Measurements from ENCODE around the gene MYO16. TPM values are rescaled to one million over a fixed set of nuclear protein-coding genes. Genes with fewer than 3 reads are reported as not detected.

The MYO16 gene
- total RNA-seq, 1 donor from 2014 or later = 0.49 TPM

- DNase-seq (ENCODE audit: extremely low spot score in 2 of 2) = no peak
- no peaks in the 10 kb centered on the region for H3K36me3 ChIP-seq
- intact Hi-C loops (cut with DNase I) = no loop called here
Observed at GRCh38 chr13:108963276-108963810, 333.9 kb downstream of the MYO16 start.

DNA sequence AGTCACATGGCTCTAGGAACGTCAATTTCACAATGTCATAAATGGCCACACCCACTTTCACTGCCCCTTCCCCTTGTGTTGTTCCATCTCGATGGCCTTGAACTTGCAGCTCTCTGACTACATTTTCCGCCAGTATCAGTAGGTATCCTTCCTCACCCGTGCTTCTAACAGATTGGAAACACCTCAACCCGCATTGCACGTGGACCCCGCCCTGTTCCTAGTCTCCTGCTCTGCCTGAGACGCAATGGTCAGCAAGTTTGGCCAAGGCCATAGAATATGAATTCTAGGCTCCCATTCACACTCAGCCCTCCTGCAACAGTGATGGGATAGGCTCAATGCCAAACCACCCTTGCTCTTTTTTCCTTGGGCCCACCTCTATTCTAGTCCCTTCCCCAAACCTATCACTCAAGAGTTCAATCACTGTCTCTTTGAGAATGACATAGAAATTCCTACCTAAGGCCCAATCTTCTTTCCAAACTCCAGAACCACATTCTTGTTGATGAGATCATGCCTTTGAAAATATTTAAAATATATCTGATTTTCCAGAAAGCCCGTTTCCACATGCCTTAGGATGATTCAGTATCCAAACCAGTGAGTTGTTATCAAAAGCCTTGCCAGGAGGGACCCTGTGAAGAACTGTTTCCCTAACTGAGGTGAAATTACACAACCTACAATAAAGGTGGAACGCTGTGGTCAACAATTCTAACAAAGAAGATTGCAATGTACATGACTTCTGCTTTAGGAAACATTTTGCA is 334.6 kb downstream of the MYO16 start:
- Histone ChIP-seq H3K27ac (no peak overlapping the region), H3K4me3 (no peak overlapping the region)
- intact Hi-C loops (cut with DNase I) = no loop called here

More at GRCh38 chr13:108963276-108963810, 333.9 kb downstream of the MYO16 start:
- no peak overlapping the region for H3K27ac ChIP-seq
- H3K27me3 ChIP-seq = no peaks in the 10 kb centered on the region
- no peaks in the 10 kb centered on the region for H3K9me3 ChIP-seq
- no peak overlapping the region for H3K4me3 ChIP-seq
- TF ChIP-seq POLR2A (IDR thresholded peaks at IDR 0.05) (no peak), POLR2AphosphoS5 (IDR thresholded peaks at IDR 0.05; ENCODE audit: insufficient read depth in 1 of 2, low read depth in 1 of 2) (no peak), CTCF (IDR thresholded peaks at IDR 0.05) (no peak)
- H3K4me1 ChIP-seq = no peaks in the 10 kb centered on the region

DNA sequence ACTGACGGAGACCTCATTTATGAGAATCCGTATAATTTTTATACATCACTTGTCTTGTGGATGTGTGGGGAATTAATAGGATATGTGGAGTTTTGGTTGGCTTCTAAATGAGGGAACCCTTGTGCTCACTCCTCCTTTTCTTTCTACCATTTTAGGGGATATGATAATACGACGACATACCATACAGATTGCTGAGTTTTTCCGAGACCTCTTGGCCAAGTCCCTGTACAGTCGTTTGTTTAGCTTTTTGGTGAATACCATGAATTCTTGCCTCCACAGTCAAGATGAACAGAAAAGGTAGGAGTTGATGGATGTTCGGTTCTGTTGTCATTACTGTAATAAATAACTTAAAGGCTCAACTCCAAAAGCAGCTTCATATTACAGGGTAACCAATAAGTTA is 335.2 kb downstream of the MYO16 start:
- DNase-seq (ENCODE audit: extremely low spot score in 2 of 2) = no peak
- intact Hi-C loops (cut with DNase I) = no loop called here
- no peak for TF ChIP-seq CTCF (IDR thresholded peaks at IDR 0.05)
- no peak for TF ChIP-seq POLR2AphosphoS5 (IDR thresholded peaks at IDR 0.05; ENCODE audit: insufficient read depth in 1 of 2, low read depth in 1 of 2)
- no peak for TF ChIP-seq POLR2A (IDR thresholded peaks at IDR 0.05)

More for the DNA sequence above, 334.6 kb downstream of the MYO16 start:
- H3K27me3 ChIP-seq = no peaks in the 10 kb centered on the region
- DNase-seq (ENCODE audit: extremely low spot score in 2 of 2) = no peak
- TF ChIP-seq CTCF (IDR thresholded peaks at IDR 0.05) (no peak), POLR2A (IDR thresholded peaks at IDR 0.05) (no peak), POLR2AphosphoS5 (IDR thresholded peaks at IDR 0.05; ENCODE audit: insufficient read depth in 1 of 2, low read depth in 1 of 2) (no peak)
- no peaks in the 10 kb centered on the region for H3K4me1 ChIP-seq
- no peaks in the 10 kb centered on the region for H3K36me3 ChIP-seq
- no peaks in the 10 kb centered on the region for H3K9me3 ChIP-seq

DNA sequence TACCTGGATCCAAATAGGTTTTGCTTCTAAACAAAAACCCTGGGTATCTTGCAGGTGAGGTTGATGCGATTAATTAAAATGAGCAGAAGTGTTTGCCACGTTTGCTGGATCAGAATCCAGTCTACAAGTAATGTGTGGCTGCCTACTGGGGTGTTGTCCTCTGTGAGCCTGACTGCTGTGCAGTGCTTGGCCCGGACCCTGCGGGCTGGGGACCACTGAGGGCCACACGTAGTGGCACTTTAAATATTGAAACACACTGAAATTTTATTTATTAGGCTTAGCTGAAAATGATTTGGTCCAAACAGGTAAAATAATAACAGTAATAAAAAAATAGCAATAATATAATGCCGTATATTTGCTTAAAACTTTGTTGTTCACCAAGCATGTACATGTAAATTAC is 338.0 kb downstream of the MYO16 start:
- no peak for TF ChIP-seq POLR2A (IDR thresholded peaks at IDR 0.05)
- no peak for TF ChIP-seq POLR2AphosphoS5 (IDR thresholded peaks at IDR 0.05; ENCODE audit: insufficient read depth in 1 of 2, low read depth in 1 of 2)
- TF ChIP-seq CTCF (IDR thresholded peaks at IDR 0.05) = no peak
- H3K27ac ChIP-seq = no peak overlapping the region
- H3K4me3 ChIP-seq = no peak overlapping the region
- no peaks in the 10 kb centered on the region for H3K4me1 ChIP-seq
- H3K27me3 ChIP-seq = no peaks in the 10 kb centered on the region
- DNase-seq (ENCODE audit: extremely low spot score in 2 of 2) = no peak
- intact Hi-C loops (cut with DNase I) = no loop called here
- no peaks in the 10 kb centered on the region for H3K9me3 ChIP-seq
- H3K36me3 ChIP-seq = no peaks in the 10 kb centered on the region

More for the DNA sequence above, 335.2 kb downstream of the MYO16 start:
- H3K27me3 ChIP-seq = no peaks in the 10 kb centered on the region
- no peaks in the 10 kb centered on the region for H3K36me3 ChIP-seq
- H3K9me3 ChIP-seq = no peaks in the 10 kb centered on the region
- H3K27ac ChIP-seq = no peak overlapping the region
- H3K4me1 ChIP-seq = no peaks in the 10 kb centered on the region
- H3K4me3 ChIP-seq = no peak overlapping the region

DNA sequence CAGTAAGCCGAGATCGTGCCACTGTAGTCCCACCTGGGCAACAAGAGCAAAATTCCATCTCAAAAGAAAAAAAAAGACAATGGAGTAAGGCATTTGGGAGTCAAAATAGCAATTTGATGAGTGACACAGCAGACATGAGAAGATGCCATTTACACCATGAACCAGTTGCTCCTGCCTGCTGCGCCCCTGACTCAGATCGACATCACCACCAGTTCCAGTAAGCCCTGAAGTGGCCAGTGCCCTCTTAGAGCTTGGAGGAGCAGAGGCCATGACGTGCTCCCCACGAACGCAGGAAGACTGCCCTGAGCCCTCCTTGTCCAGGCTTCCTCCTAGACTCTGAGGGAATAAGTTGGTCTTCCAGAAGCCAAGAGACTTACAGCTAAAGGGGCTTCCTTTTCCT is 339.2 kb downstream of the MYO16 start:
- intact Hi-C loops (cut with DNase I) = no loop called here
- Histone ChIP-seq H3K27ac (no peak overlapping the region), H3K4me3 (no peak overlapping the region), H3K36me3 (no peaks in the 10 kb centered on the region), H3K4me1 (no peaks in the 10 kb centered on the region), H3K9me3 (no peaks in the 10 kb centered on the region), H3K27me3 (no peaks in the 10 kb centered on the region)
- no peak for DNase-seq (ENCODE audit: extremely low spot score in 2 of 2)
- no peak for TF ChIP-seq POLR2A (IDR thresholded peaks at IDR 0.05)
- TF ChIP-seq CTCF (IDR thresholded peaks at IDR 0.05) = no peak
- TF ChIP-seq POLR2AphosphoS5 (IDR thresholded peaks at IDR 0.05; ENCODE audit: insufficient read depth in 1 of 2, low read depth in 1 of 2) = no peak
